Cardiac muscle cell (in vitro differentiated cells and primary cell): ENCODE results near the gene IGLON5. TPM values are rescaled to one million over a fixed set of nuclear protein-coding genes. Genes with fewer than 3 reads are reported as not detected.

Experiments
- DNase-seq, 2 donors: peaks; one replicate each; pipeline versions ENCODE4 v3.0.0 to v3.0.0-alpha.2; 2010 to 2017; ENCODE audit warnings: low read depth in 1 of 2, low spot score in 1 of 2
- H3K27ac ChIP-seq: fragments of 200-600 bp; sonication (generic); 2 replicates; pipeline ENCODE4 v1.5.1; 2016
- H3K27me3 ChIP-seq: fragments of 200-600 bp; sonication (generic); 2 replicates; pipeline ENCODE4 v1.6.0; 2016; ENCODE audit warnings: control low read depth
- H3K36me3 ChIP-seq: fragments of 200-600 bp; sonication (generic); 2 replicates; pipeline ENCODE4 v1.5.1; 2016; ENCODE audit warnings: control low read depth
- H3K4me1 ChIP-seq: fragments of 200-600 bp; sonication (generic); 2 replicates; pipeline ENCODE4 v1.8.1; 2017; ENCODE audit warnings: low read depth, mild to moderate bottlenecking, mixed run types
- H3K4me3 ChIP-seq: fragments of 200-600 bp; sonication (generic); 2 replicates; pipeline ENCODE4 v1.5.1; 2016; ENCODE audit warnings: mild to moderate bottlenecking
- H3K9me3 ChIP-seq: fragments of 200-600 bp; sonication (generic); 2 replicates; pipeline ENCODE4 v1.5.1; 2017; ENCODE audit warnings: low read depth, mild to moderate bottlenecking, control low read depth
- polyA plus RNA-seq: library from polyadenylated mRNA; unstranded; fragments of >200 nt; fragmentation: Nextera tagmentation; extraction: Ambion mirVana; gene quantifications from 2 replicates; pipeline ENCODE4 v1.2.1, GENCODE V29; 2016
- total RNA-seq: library from RNA; depleted of rRNA; stranded (reverse); fragments of >200 nt; gene quantifications from 2 replicates; pipeline ENCODE4 v1.2.3, GENCODE V29; 2016
- TF ChIP-seq, protein P1 (sequence below): IDR thresholded peaks from 2 replicates; pipeline ENCODE4 v1.5.1; 2012; ENCODE audit warnings: low read depth, mild to moderate bottlenecking, low read length

Gene IGLON5
- total and polyA plus RNA-seq, 2 experiments from 2014 or later: 1.5 to 12.6 TPM

DNA sequence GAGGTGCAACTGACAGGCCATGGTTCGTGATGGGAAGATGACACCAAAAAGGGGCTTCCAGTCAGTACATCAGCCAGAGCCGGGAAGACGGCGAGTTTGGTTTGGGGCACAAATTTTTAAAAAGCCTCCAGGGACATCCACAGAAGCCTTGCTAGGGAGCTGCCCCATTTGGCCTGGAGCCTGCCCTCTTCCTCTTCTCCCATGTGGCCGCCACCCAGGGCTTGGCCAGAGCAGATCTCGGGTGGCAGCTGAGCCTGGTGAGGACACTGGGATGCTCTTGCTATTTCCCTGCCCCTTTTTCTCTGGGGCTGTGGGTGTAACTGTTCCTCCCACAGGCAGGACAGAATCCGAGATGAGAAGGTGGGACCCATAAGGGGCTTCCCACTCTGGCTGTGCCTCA, 46.5 kb downstream of the IGLON5 start:
- TF ChIP-seq, protein P1, sequence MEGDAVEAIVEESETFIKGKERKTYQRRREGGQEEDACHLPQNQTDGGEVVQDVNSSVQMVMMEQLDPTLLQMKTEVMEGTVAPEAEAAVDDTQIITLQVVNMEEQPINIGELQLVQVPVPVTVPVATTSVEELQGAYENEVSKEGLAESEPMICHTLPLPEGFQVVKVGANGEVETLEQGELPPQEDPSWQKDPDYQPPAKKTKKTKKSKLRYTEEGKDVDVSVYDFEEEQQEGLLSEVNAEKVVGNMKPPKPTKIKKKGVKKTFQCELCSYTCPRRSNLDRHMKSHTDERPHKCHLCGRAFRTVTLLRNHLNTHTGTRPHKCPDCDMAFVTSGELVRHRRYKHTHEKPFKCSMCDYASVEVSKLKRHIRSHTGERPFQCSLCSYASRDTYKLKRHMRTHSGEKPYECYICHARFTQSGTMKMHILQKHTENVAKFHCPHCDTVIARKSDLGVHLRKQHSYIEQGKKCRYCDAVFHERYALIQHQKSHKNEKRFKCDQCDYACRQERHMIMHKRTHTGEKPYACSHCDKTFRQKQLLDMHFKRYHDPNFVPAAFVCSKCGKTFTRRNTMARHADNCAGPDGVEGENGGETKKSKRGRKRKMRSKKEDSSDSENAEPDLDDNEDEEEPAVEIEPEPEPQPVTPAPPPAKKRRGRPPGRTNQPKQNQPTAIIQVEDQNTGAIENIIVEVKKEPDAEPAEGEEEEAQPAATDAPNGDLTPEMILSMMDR: no peak
- Histone ChIP-seq H3K9me3 (no peaks in the 10 kb centered on the region), H3K4me3 (no peak overlapping the region), H3K36me3 (no peaks in the 10 kb centered on the region), H3K27ac (no peak overlapping the region), H3K27me3 (no peaks in the 10 kb centered on the region), H3K4me1 (peaks cover 7% of the 10 kb centered on the region)
- no peak for DNase-seq

DNA sequence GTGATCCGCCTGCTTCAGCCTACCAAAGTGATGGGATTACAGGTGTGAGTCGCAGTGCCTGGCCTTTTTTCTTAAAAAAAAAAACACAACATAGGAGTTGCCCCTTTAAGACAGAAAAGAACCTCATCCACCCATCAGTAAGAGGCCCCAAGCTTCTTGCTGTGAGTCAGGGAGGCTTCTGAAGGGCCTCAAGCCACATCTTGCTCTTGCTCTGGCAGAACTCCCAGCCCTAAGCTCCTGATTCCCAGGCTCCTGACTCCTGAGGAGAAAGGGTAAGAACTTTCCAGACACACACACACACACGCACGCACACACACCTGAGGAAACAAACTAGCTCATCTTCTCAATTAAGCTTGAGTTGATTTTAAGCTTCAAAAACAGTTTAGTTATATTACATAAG, 47.9 kb downstream of the IGLON5 start:
- no peaks in the 10 kb centered on the region for H3K36me3 ChIP-seq
- peaks cover 2% of the 10 kb centered on the region for H3K4me1 ChIP-seq
- no peaks in the 10 kb centered on the region for H3K9me3 ChIP-seq
- H3K27me3 ChIP-seq: no peaks in the 10 kb centered on the region
- H3K4me3 ChIP-seq: no peak overlapping the region
- H3K27ac ChIP-seq: no peak overlapping the region
- peak in 1 of 2 donors; percentile 86 for DNase-seq
- TF ChIP-seq, protein P1: no peak

DNA sequence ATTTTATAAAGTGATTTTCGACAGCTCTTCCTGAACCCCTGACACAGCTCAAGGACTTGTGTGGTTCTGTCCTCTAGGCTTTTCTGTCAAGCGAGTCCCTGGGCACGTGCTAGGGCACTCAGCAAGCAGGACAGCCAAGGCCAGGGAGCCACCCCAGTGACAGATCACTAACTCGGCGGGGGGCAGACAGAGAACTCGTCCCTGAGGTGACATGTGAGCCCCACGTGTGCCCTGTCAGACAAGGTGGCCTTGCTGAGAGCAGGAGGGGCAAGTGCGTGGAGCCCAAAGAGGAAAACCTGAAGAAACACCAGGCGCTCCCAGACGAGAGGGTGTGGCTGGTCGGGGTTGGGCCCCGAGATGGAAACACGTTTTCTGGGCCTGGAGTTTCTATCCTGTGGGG, 49.8 kb downstream of the IGLON5 start:
- Histone ChIP-seq H3K27ac (no peak overlapping the region), H3K27me3 (no peaks in the 10 kb centered on the region), H3K36me3 (no peaks in the 10 kb centered on the region), H3K4me3 (no peak overlapping the region), H3K4me1 (peaks cover 3% of the 10 kb centered on the region), H3K9me3 (no peaks in the 10 kb centered on the region)
- TF ChIP-seq, protein P1: no peak
- DNase-seq: no peak

DNA sequence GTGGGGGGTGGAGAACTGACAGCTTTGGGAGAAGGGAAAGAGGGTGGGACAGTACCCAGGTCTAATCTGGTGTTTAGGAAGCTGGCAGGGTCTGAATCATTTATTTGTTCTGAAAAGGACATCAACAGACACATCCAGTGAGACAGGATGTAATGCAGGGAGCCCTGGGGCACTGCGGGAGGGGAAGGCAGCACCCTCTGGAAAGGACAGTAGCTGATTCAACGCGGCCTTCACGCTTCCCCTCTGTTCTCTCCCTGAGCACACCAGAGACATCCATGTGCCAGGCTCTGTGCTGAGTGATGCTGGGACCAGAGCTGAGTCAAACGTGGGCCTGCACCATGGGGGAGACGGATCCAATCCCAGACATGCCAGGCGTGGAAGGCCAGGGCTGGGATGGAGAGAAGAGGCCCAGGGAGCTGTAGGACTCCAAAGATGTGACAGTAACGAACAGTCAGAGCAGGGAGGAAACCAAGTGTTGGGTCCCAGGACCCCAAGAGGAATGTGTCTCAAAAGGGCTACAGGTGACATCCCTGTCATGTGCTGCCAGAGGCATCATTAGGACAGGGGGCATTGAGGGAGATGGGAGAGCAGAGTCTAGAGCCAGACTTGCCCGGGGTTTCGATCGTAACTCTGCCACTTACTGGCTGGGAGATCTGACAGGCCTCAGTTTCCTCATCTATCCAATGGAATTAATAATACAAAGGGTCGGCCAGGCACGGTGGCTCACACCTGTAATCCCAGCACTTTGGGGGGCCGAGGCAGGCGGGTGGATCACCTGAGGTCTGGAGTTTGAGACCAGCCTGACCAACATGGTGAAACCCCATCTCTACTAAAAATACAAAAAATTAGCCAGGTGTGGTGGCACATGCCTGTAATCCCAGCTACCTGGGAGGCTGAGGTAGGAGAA, 53.0 kb downstream of the IGLON5 start:
- Histone ChIP-seq H3K27me3 (no peaks in the 10 kb centered on the region), H3K27ac (no peak overlapping the region), H3K4me1 (peaks cover 8% of the 10 kb centered on the region), H3K4me3 (no peak overlapping the region), H3K36me3 (no peaks in the 10 kb centered on the region), H3K9me3 (no peaks in the 10 kb centered on the region)
- no peak for DNase-seq
- TF ChIP-seq, protein P1: no peak

DNA sequence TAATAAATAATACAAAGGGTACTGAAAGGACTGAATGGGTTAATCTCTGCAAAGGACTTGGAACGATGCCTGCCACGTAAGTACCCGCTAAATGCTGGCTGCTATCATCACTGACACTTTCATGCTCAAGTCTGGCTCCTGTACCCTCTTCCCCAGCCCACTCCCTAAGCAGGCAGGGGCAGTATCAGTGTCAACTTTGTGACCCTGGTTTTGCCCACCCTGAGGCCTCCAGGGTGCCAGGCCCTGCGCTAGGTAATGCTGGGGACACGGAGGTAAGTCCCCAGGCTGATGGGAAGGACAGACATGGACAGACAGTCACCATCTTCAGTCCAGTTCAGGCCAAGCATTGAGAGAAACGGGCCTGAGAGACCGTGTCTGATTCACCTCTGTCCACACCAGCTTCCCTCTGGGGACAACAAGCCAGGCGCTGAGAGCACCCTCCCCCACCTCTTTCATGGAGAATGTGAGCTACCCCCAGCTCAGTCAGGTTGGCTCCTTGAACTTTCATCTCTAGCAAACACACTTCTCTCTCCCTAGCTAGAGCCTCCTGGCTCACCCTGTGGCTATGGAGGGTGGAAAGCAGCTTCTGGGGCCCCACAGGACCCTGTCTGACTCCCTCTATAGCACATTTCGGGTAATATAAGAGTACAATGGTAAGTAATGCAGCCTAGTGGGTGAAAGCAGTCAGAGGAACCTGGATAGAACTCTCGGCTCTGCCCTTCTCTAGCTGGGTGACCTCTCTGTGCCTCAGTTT, 53.9 kb downstream of the IGLON5 start:
- peak; percentile 61 to 64 for DNase-seq
- Histone ChIP-seq H3K27ac (peak overlapping the region; percentile 86), H3K4me3 (peak overlapping the region; percentile 57), H3K27me3 (no peaks in the 10 kb centered on the region), H3K4me1 (peaks cover 8% of the 10 kb centered on the region), H3K9me3 (no peaks in the 10 kb centered on the region), H3K36me3 (no peaks in the 10 kb centered on the region)
- TF ChIP-seq, protein P1: peak; percentile 16
